ENCODE data around the gene KCNIP4.

KCNIP4 gene

DNA sequence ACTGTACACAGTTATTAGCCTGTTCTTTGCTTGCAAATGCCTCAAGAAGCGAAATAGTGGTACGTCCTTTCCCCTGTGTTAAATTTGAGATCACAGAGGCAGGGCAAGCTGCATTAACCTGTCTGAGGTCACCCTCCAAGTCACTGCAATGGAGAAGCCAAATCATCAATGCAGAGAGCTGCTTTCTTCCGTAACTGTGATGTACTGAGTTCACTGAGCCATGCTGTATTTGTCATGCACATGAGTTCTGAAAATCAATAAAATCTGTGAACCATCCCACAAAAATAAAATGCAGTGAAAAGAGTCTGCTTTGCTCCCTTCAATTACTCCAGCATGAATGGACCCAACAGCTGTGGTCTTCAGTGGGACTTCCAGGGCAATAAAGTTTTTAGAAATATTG is 393.5 kb downstream of the KCNIP4 start:
- DNase-seq (ENCODE audit: low spot score), result no peak

- no peak for DNase-seq (ENCODE audit: low spot score)
Measured at GRCh38 chr4:21554500-21554899, 394.1 kb downstream of the KCNIP4 start.

DNA sequence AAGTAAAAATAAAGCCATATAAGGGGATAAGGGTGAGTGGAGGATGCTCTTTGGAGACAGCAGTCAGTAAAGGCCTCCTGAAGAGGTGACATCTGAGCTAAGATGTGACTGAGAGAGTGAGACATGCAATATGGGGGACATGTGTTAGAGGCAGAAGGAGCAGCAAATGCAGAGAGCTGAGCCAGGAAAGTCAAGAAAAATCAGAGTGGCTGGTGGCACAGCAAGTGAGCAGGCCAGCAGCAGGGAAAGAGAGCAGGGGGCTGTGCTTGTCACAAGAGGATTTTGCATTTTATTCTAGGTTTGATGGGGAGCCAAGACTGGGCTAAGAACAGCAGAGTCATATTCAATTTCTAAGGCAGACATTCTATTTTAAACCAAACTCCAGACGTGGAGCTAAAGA is 394.5 kb downstream of the KCNIP4 start:
- DNase-seq (ENCODE audit: low spot score), result peak; percentile 19

DNA sequence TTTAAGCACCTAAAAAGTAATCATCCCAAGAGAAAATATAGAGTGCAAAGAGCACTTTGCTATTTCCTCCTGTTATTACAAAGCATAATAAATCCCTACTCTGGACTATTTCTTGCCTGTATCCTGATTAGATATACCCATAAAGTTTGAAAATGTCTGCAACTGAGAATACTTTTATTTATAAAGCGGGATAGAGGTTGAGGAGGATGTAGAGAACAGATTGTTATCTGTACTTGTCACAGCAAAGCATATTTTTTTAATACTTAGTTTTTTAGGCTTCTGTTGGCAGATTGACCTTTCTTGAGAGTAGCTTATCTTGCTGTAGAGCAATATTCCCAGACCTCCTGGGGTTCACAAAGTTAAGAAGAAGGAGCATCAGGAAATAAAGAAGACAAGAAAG is 396.1 kb downstream of the KCNIP4 start:
- no peak for DNase-seq (ENCODE audit: low spot score)

DNA sequence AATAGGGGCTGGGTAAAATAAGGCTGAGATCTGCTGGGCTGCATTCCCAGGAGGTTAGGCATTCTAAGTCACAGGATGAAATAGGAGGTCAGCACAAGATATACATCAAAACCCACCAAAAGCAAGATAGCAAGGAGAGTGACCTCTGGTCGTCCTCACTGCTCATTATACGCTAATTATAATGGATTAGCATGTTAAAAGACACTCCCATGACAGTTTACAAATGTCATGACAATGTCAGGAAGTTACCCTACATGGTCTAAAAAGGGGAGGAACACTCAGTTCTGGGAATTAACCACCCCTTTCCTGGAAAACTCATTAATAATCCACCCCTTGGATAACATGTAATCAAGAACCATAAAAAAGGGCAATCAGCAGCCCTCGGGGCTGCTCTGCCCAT is 403.6 kb downstream of the KCNIP4 start:
- DNase-seq (ENCODE audit: low spot score), result no peak

- DNase-seq (ENCODE audit: low spot score), result no peak
Measured at GRCh38 chr4:21544415-21544814, 404.2 kb downstream of the KCNIP4 start.

DNA sequence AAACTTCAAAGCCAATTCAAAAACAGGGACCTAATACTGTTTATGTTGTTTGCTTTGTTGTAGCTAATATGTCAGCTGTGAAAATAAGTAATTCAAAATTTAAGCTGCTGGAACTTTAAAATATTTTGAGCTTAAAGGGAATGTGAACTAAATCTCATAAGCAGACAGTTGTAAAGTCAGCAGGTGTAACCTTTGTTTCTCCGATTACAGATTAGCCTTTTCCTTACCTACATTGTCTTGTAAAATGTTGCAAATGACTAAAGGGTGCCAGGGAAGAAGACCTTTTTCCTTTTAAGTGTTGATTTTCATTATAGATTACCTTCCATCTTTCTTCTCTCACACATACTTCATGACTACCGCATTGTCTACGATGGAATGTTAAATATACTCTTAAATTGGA is 405.1 kb downstream of the KCNIP4 start:
- no peak for DNase-seq (ENCODE audit: low spot score)

- DNase-seq (ENCODE audit: low spot score), result no peak
Measured at GRCh38 chr4:21535898-21536297, 412.7 kb downstream of the KCNIP4 start.

GRCh38 chr4:21531048-21531447 is 417.5 kb downstream of the KCNIP4 start:
- DNase-seq (ENCODE audit: low spot score), result no peak

- DNase-seq (ENCODE audit: low spot score), result no peak
Measured at GRCh38 chr4:21529214-21529613, 419.4 kb downstream of the KCNIP4 start.

DNA sequence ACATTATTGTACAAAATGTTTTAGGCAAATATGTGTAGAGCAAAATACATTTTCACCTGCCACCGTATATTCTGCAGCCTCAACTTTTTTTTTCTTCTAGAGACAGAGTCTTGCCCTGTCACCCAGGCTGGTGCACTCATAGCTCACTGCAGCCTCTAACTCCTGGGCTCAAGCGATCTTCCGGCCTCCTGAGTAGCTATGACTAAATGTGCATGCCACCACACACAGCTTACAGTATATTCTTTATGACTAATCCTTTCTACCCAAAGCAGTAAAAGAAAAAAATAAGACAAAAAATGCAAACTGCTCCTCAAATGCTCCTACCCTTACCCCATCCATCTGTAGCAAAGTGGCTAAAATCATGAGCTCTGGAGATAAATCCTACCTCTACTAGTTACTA is 426.3 kb downstream of the KCNIP4 start:
- DNase-seq (ENCODE audit: low spot score), result no peak

DNA sequence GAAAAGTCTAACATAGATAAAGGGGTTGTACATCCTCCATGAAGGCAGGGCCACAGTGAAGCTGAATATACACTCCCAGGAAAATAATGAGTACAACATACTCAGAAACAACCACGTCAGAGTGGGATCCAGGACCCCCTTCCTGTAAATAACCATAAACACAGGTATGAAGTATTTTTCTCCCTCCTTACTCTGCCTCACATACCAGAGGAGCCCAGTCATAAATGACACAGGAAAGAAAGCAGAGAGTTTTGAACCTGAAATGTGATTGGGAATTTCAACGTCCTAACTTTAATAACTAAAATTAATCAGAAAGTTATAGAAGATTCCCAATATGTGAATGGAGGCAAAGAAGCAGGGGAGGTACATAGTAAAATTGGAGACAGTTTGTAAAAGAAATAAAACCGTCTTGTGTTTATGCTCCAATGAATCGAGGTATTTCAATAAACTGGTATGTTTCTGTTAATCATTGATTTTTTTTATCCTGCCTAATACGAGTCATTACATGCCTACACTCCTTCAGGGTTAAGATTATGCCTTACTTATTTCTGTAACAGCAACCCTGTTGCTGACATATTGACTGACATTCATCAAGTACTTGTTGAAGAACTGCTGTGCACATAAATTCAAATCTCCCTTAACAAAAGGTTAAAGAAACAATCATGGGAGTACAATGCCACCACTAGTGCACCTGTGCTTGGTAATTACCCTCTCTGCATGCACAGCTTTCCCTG is 431.3 kb downstream of the KCNIP4 start:
- DNase-seq (ENCODE audit: low spot score), result no peak

DNA sequence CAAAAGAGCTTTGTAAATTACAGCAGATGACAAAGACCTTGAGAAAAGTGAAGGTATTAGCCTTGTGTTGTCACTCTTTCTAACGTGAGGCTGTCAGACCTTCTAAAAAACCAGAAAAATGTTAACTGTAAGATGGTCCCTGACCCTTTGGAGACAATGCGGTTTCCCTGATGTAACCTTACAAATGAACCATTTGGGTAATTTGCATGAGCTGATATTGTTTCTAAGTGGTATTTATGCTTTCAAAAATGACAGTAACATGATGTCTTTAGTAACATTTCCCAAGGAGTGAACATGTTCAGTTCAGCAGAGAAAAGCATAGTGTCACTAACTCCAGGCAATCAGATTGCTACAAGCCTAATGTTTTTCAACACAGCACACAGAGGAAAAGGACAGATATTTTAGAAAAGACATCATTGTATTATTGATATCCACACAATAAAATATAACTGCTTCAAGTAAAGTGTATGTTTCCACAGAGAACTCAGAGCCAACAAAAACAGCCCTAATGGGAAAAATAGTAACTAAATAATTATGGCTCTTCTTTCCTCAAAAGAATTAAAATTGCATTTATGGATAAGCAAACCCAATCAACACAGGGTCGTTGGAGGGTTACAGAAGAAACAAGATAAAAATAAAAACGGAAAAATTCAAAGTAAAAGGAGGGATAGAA is 434.4 kb downstream of the KCNIP4 start:
- no peak for DNase-seq (ENCODE audit: low spot score)

DNA sequence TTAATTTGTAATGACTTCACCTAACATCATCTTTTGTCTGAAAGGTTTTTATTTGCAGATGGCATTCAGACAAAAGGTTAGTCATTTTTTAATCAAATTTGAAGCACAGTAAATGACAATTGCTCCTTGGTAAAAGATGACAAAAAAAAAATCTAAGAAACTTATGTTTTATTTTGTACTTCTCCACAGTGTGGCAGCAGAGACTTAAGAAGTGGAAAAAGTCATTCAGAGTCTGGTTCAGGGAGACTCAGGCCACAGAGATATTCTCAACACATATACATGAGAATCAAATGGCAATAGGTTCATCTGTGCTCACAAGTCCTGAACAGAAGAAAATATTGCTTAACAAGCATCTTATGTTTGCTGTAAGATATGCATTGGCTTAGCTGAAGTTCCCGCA is 436.2 kb downstream of the KCNIP4 start:
- peak; percentile 86 for DNase-seq (ENCODE audit: low spot score)

GRCh38 chr4:21507439-21507838 is 441.1 kb downstream of the KCNIP4 start:
- DNase-seq (ENCODE audit: low spot score), result peak; percentile 9

DNA sequence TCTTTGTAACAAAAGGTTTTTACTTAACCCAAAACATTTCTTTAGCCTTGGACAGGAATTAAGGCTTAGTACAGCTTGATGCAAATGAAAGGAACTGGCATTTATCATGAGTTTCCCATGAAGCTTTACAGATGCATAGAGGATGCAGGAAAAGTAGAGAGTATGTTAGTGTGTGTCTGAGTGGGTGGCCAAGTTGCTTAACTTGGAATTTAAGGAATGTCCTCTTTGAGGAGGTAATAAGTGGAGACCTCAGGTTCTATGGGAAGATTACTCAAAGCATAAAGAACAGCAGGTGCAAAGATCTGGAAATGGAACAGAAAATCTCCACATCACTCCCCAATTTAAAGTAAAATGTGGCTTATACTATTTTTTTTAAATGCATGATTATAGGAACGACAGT is 457.9 kb downstream of the KCNIP4 start:
- DNase-seq (ENCODE audit: low spot score), result no peak

DNA sequence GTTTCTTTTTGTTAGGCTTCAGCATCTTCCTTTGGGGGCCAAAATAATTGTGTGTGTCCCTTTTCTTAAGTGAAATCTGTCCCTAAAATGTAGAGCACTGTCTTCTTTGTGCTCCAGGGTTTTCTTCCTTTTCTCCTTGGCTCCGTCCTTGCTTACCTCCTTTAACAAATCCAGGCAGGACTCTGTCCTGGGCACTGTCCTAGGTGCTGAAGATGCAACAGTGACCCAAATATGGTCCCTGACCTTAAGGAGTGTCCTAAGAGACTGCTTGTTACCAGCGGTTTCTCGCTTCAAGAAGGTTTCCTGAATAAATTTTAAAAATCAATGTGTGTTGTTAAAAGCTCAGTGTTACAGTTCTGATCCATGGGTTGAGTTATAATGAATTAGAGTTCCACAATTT is 471.8 kb downstream of the KCNIP4 start:
- DNase-seq (ENCODE audit: low spot score), result no peak

DNA sequence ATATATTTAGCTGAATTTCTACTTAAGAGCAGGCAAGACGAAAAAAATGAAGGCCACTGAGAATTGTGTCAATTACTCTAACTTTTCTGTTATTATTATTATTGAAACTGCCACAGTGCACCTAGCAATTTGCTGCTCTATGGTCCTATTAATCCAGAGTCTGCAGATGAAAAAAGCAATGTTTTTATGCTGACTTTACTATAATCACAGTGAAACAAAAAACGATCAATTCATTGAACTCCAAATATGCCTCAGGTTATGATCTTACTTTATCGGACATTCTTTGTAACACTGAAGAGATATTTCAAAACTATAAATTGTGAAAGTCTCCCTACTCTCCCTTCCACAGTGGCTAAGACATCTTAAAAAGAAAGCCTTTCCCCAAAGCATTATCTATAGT is 474.4 kb downstream of the KCNIP4 start:
- DNase-seq (ENCODE audit: low spot score), result no peak

DNA sequence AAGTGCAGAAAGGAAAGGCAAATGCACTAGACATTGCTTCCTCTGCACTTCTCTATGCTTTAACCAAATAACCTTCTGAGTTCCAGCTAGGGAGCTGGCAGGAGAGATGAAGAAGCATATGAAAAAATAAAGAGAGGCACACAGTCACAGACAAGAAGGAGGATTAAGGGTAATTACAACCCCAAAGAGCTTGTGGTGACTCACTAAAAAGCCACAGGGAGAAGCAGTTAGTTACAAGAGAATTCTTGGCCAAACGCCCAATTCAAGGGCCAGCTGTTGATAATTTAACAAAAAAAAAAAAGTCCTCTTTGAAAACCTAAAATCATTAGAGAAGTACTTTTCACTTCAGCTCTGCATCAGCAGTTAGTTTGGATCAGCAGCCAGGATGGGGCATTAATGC is 478.0 kb downstream of the KCNIP4 start:
- peak; percentile 20 for DNase-seq (ENCODE audit: low spot score)

- DNase-seq (ENCODE audit: low spot score), result peak; percentile 29
Measured at GRCh38 chr4:21469438-21470300, 478.9 kb downstream of the KCNIP4 start.

DNA sequence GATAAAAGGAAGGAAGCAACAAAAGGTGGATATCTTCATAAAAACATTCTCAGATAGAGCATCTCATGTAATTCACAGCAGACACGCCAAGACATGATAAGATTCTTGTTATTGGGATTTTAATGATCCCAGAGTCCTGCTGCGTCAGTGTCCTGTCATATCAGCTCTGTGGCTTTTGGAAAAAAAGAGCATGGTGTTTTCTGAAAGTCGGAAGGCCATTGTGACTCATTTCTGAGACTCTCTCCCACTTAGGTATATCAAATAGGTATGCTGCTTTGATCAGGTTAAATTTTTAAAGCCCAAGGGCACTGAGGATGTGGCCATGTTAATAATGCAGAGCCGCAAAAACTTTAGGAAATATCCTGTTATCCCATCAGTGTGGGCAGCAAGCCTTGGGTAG is 481.0 kb downstream of the KCNIP4 start:
- DNase-seq (ENCODE audit: low spot score), result no peak

- DNase-seq (ENCODE audit: low spot score), result no peak
Measured at GRCh38 chr4:21457086-21457840, 491.3 kb downstream of the KCNIP4 start.
